ENCODE measurements around the gene ZBTB32.

ZBTB32 gene

GRCh38 chr19:35695895-35696422, 8.4 kb upstream of the ZBTB32 start:
- no peak for TF ChIP-seq CTCF (IDR thresholded peaks at IDR 0.05; ENCODE audit: low read depth, low read length)

GRCh38 chr19:35696835-35697234, 7.5 kb upstream of the ZBTB32 start:
- no peak for DNase-seq (ENCODE audit: low read depth in 2 of 2)
- H3K4me3 ChIP-seq (replicated peaks in 1 of 2; ENCODE audit: low read depth in 2 of 2, low read length in 2 of 2): no peak overlapping the region
- TF ChIP-seq CTCF (IDR thresholded peaks at IDR 0.05; ENCODE audit: low read depth, low read length): no peak

More at GRCh38 chr19:35695895-35696422, 8.4 kb upstream of the ZBTB32 start:
- DNase-seq (ENCODE audit: low read depth in 2 of 2): no peak
- H3K4me3 ChIP-seq (replicated peaks in 1 of 2; ENCODE audit: low read depth in 2 of 2, low read length in 2 of 2): no peak overlapping the region

GRCh38 chr19:35702223-35703012, 1.9 kb upstream of the ZBTB32 start:
- no peak for TF ChIP-seq CTCF (IDR thresholded peaks at IDR 0.05; ENCODE audit: low read depth, low read length)
- peak; percentile 98 for DNase-seq (ENCODE audit: low read depth in 2 of 2)
- peak overlapping the region; percentile 58 to 60 for H3K4me3 ChIP-seq (replicated peaks in 1 of 2; ENCODE audit: low read depth in 2 of 2, low read length in 2 of 2)

- DNase-seq (ENCODE audit: low read depth in 2 of 2): no peak
- H3K4me3 ChIP-seq (replicated peaks in 1 of 2; ENCODE audit: low read depth in 2 of 2, low read length in 2 of 2): no peak overlapping the region
- no peak for TF ChIP-seq CTCF (IDR thresholded peaks at IDR 0.05; ENCODE audit: low read depth, low read length)
These were observed 1.0 kb upstream of the ZBTB32 start for GRCh38 chr19:35703343-35703742.

- TF ChIP-seq CTCF (IDR thresholded peaks at IDR 0.05; ENCODE audit: low read depth, low read length): no peak
- no peak for DNase-seq (ENCODE audit: low read depth in 2 of 2)
- no peak overlapping the region for H3K4me3 ChIP-seq (replicated peaks in 1 of 2; ENCODE audit: low read depth in 2 of 2, low read length in 2 of 2)
These were observed 4.0 kb downstream of the ZBTB32 start for GRCh38 chr19:35708391-35708790.

GRCh38 chr19:35710784-35711723, 6.7 kb downstream of the ZBTB32 start:
- no peak overlapping the region for H3K4me3 ChIP-seq (replicated peaks in 1 of 2; ENCODE audit: low read depth in 2 of 2, low read length in 2 of 2)
- TF ChIP-seq CTCF (IDR thresholded peaks at IDR 0.05; ENCODE audit: low read depth, low read length): no peak
- no peak for DNase-seq (ENCODE audit: low read depth in 2 of 2)
